ENCODE results near the gene FAM89B. TPM values are rescaled to one million over a fixed set of nuclear protein-coding genes. Genes with fewer than 3 reads are reported as not detected.

FAM89B gene
- total RNA-seq, 2 donors from 2014 or later, result 25.7 to 51.0 TPM

DNA sequence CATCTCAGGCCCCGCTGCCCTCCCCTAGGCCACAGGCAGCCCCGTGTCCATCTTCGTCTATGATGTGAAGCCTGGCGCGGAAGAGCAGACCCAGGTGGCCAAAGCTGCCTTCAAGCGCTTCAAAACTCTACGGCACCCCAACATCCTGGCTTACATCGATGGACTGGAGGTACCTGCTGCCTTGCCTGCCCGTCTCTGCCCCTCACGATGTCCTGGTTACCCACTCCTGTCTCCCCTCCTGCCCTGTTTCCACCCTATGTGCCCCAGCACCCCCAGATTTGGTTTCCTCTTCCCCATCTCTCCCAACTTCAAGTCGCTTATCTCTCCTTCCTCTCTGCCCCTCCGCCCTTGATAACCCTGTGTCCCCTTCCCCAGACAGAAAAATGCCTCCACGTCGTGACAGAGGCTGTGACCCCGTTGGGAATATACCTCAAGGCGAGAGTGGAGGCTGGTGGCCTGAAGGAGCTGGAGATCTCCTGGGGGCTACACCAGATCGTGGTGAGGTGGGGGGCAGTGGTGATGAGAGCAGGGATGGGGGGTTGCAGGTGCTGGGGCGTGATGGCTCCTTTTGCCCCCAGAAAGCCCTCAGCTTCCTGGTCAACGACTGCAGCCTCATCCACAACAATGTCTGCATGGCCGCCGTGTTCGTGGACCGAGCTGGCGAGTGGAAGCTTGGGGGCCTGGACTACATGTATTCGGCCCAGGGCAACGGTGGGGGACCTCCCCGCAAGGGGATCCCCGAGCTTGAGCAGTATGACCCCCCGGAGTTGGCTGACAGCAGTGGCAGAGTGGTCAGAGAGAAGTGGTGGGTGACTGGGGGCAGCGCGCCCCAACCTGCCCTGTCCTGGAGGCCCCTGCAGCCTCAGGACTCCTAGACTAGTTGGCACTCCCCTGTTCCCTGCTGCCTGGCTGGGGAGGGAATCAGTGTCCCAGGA, 46.5 kb upstream of the FAM89B start:
- Histone ChIP-seq H3K4me1 (peaks cover 0 to 30% of the 10 kb centered on the region in 2 donors), H3K9me3 (no peaks in the 10 kb centered on the region), H3K27me3 (no peaks in the 10 kb centered on the region), H3K27ac (peak overlapping the region; percentile 94), H3K4me3 (peak overlapping the region; percentile 100), H3K36me3 (peaks cover 31% of the 10 kb centered on the region)
- DNase-seq (ENCODE audit: low spot score), result no peak
- TF ChIP-seq, protein P1, sequence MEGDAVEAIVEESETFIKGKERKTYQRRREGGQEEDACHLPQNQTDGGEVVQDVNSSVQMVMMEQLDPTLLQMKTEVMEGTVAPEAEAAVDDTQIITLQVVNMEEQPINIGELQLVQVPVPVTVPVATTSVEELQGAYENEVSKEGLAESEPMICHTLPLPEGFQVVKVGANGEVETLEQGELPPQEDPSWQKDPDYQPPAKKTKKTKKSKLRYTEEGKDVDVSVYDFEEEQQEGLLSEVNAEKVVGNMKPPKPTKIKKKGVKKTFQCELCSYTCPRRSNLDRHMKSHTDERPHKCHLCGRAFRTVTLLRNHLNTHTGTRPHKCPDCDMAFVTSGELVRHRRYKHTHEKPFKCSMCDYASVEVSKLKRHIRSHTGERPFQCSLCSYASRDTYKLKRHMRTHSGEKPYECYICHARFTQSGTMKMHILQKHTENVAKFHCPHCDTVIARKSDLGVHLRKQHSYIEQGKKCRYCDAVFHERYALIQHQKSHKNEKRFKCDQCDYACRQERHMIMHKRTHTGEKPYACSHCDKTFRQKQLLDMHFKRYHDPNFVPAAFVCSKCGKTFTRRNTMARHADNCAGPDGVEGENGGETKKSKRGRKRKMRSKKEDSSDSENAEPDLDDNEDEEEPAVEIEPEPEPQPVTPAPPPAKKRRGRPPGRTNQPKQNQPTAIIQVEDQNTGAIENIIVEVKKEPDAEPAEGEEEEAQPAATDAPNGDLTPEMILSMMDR (IDR thresholded peaks at IDR 0.05), result no peak

DNA sequence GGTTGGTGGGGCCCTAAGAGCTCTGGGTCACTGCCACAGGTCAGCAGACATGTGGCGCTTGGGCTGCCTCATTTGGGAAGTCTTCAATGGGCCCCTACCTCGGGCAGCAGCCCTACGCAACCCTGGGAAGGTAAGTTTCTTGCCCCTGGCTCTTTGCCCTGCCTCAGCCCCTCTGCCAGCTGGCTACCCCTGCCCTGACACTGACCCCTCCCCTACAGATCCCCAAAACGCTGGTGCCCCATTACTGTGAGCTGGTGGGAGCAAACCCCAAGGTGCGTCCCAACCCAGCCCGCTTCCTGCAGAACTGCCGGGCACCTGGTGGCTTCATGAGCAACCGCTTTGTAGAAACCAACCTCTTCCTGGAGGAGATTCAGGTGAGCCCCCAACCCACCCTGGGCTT, 45.6 kb upstream of the FAM89B start:
- Histone ChIP-seq H3K4me3 (no peak overlapping the region), H3K9me3 (no peaks in the 10 kb centered on the region), H3K36me3 (peaks cover 40% of the 10 kb centered on the region), H3K4me1 (peaks cover 0 to 30% of the 10 kb centered on the region in 2 donors), H3K27ac (no peak overlapping the region), H3K27me3 (no peaks in the 10 kb centered on the region)
- no peak for DNase-seq (ENCODE audit: low spot score)
- TF ChIP-seq, protein P1 (IDR thresholded peaks at IDR 0.05), result no peak

DNA sequence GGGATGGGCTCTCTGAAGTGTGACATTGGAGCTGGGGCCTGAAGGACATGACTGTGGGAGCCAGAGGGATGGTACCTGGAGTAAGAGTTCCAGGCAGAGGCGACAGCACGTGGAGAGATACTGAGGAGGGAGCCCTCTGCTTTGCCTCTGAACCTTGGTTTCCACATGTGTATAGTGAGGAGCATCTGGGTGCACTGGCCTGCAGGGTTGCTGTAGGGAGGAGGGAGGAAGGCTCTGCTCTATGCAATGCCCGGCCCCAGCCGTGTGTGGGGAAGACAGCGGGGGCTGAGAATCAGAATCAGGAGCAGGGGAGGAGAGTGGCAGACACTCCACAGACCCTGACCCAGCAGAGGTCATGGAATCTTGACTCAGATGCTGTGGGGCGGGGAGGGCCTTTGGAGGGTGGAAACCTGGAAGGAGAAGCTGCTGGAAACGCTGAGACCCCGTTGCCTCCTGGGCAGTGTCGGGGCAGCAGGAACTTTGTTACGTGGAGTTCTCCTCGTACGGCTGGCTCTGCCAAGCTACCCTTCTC, 43.5 kb upstream of the FAM89B start:
- TF ChIP-seq, protein P1 (IDR thresholded peaks at IDR 0.05), result no peak
- Histone ChIP-seq H3K27me3 (no peaks in the 10 kb centered on the region), H3K9me3 (no peaks in the 10 kb centered on the region), H3K4me1 (peaks cover 0 to 27% of the 10 kb centered on the region in 2 donors), H3K27ac (no peak overlapping the region), H3K36me3 (peaks cover 58% of the 10 kb centered on the region), H3K4me3 (no peak overlapping the region)
- DNase-seq (ENCODE audit: low spot score), result no peak

DNA sequence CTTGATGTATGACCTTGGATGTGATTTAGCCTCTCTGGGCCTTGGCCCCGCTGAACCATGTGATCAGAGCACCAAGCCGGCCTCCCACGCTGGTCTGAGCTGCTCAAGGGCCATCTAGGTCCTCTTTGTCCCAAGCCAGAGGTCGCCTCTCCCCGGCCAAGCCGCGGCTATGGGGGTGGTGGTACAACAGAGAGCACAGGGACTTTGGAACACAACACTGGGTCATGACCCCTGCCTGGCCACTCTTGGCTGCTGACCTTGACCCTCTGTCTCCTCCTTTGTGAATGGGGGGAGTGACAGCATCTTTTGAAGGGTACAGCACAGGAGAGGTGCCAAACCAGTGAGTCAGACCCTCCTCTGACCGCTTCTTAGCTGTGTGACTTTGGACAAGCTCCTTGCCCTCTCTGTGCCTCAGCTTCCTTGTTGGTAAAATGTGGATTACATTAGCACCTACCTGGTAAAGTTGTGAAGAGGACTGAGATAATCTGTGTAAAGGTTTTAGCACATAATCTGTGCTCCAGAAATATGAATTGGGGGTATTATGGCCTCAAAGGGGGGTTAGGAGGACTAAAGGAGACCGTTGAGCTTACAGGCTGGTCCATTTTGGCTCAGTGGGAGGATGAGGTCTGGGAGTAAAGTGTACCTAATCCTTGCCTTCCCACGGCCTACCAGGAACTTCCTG, 42.7 kb upstream of the FAM89B start:
- Histone ChIP-seq H3K9me3 (no peaks in the 10 kb centered on the region), H3K4me3 (no peak overlapping the region), H3K4me1 (peaks cover 0 to 21% of the 10 kb centered on the region in 2 donors), H3K36me3 (peaks cover 58% of the 10 kb centered on the region), H3K27ac (no peak overlapping the region), H3K27me3 (no peaks in the 10 kb centered on the region)
- no peak for DNase-seq (ENCODE audit: low spot score)
- TF ChIP-seq, protein P1 (IDR thresholded peaks at IDR 0.05), result no peak

DNA sequence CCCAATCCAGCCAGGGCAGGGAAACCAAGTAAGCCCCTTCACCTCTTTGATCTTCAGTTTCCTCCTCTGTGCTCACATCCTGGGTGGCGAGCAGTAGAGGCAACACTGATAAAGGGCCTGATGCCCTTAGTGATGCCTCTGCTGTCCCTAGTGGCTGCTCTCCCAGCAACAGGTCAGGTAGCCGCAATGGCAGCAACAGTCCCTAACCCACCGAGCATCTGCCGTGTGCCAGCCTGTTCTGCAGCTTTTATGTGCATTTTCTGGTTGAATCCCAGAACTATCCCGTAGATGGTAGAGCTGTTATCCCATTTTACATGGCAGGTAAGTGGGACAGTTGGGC, 42.2 kb upstream of the FAM89B start:
- no peak for DNase-seq (ENCODE audit: low spot score)
- Histone ChIP-seq H3K36me3 (peaks cover 60% of the 10 kb centered on the region), H3K27ac (no peak overlapping the region), H3K4me3 (no peak overlapping the region), H3K9me3 (no peaks in the 10 kb centered on the region), H3K4me1 (peaks cover 0 to 21% of the 10 kb centered on the region in 2 donors), H3K27me3 (no peaks in the 10 kb centered on the region)
- TF ChIP-seq, protein P1 (IDR thresholded peaks at IDR 0.05), result no peak
